ENCODE data around the gene MMD. TPM values are rescaled to one million over a fixed set of nuclear protein-coding genes. Genes with fewer than 3 reads are reported as not detected.

The MMD gene
- total RNA-seq, 1 donor from 2014 or later: 16.0 TPM

DNA sequence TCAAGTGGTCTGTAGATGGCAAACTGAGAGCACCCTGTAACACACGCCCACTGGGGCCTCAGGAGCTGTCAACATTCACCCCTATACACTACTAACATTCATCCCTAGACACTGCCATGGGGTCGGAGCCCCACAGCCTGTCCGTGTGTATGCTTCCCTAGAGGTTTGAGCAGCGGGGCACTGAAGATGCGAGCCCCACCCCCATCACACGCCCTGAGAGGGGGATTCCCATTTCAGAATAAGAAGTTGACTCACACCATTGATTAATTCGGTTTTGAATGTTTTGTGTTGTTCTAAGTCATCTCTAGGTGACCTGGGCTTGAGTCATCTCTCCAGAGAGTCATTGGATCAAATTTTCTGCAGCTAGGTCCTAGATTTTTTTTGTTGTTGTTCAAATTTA is 37.3 kb upstream of the MMD start:
- H3K9me3 ChIP-seq: no peaks in the 10 kb centered on the region
- peaks cover 3% of the 10 kb centered on the region for H3K4me1 ChIP-seq
- ATAC-seq (no peak), DNase-seq (no peak)
- H3K27me3 ChIP-seq: no peaks in the 10 kb centered on the region
- intact Hi-C loops (cut with DNase I): no loop called here
- TF ChIP-seq, protein P1, sequence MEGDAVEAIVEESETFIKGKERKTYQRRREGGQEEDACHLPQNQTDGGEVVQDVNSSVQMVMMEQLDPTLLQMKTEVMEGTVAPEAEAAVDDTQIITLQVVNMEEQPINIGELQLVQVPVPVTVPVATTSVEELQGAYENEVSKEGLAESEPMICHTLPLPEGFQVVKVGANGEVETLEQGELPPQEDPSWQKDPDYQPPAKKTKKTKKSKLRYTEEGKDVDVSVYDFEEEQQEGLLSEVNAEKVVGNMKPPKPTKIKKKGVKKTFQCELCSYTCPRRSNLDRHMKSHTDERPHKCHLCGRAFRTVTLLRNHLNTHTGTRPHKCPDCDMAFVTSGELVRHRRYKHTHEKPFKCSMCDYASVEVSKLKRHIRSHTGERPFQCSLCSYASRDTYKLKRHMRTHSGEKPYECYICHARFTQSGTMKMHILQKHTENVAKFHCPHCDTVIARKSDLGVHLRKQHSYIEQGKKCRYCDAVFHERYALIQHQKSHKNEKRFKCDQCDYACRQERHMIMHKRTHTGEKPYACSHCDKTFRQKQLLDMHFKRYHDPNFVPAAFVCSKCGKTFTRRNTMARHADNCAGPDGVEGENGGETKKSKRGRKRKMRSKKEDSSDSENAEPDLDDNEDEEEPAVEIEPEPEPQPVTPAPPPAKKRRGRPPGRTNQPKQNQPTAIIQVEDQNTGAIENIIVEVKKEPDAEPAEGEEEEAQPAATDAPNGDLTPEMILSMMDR (IDR thresholded peaks at IDR 0.05): no peak
- no peaks in the 10 kb centered on the region for H3K36me3 ChIP-seq
- H3K27ac ChIP-seq: no peak overlapping the region
- no peak overlapping the region for H3K4me3 ChIP-seq

DNA sequence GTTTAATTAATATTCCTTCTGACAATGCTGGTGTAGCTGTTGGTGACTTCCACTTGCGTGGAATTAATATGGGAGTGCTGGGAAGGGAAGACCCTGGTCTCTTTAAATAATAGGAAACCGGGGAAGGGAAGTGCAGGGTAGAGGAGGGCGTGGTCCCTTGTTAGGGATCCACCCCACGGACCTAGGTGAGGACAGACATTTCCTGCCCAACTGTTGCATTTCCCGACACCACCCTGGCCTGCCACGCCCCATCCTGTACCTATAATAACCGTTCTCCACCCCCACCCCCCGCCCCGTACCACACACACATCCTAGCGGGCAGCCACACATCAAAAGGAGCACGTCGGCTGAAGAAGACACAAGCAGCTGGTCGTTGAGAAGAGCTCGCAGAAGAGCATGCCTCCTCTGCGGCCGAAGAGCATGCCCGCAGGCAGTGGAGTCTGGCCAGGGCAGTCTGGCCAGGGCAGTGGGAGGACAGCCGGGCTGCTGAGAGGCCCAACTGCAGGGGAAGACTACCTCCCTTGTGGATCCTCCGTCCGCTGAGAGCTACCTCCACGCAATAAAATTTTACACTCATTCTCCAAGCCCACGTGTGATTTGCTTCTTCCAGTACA is 36.8 kb upstream of the MMD start:
- TF ChIP-seq, protein P1 (IDR thresholded peaks at IDR 0.05): no peak
- Histone ChIP-seq H3K4me1 (peaks cover 3% of the 10 kb centered on the region), H3K27me3 (no peaks in the 10 kb centered on the region), H3K36me3 (no peaks in the 10 kb centered on the region), H3K4me3 (no peak overlapping the region), H3K9me3 (no peaks in the 10 kb centered on the region), H3K27ac (no peak overlapping the region)
- ATAC-seq: no peak
- intact Hi-C loops (cut with DNase I): no loop called here
- no peak for DNase-seq

DNA sequence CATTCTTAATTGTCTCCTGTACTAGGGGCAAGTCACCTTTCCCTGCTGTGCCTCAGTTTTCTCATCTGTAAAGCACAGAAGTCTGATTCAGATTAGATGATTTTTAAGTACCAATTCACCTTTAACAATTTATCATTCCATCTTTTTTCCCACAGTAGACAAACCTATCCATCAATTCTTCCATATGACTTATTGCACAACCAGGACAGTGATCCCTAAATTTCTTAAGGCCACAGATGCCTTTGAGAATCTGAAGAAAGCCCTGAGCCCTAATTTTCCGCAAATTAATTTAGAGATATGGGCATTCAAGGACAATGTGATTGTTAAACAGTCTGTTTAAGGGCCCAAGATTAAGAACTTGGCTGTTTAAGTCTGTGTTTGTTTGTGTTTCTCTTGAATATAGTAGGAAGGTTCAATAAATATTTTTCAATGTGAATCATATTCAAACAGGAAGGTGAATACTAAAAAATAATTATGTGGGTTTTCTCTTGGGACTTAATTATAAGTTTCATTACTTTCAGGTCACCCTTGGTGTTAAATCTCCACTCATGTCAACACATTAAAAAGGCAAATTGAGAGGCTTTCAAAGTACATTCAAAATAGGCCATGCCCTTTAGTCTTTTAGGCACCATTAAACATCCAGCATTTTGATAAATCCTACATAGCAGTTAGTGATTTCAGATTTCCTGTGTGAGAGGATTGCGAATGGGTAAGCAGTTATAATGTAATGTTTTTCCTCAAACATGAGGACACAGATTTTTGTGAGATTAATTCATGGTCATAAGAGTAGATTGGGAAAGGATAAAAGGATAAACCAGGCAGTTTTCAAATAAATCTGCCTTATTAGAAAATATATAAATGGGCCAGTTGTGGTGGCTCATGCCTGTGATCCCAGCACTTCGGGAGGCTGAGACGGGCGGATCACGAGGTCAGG is 34.9 kb upstream of the MMD start:
- H3K27ac ChIP-seq: no peak overlapping the region
- intact Hi-C loops (cut with DNase I): no loop called here
- no peaks in the 10 kb centered on the region for H3K9me3 ChIP-seq
- ATAC-seq (no peak), DNase-seq (no peak)
- TF ChIP-seq, protein P1 (IDR thresholded peaks at IDR 0.05): no peak
- no peaks in the 10 kb centered on the region for H3K36me3 ChIP-seq
- peaks cover 3% of the 10 kb centered on the region for H3K4me1 ChIP-seq
- no peak overlapping the region for H3K4me3 ChIP-seq
- H3K27me3 ChIP-seq: no peaks in the 10 kb centered on the region

DNA sequence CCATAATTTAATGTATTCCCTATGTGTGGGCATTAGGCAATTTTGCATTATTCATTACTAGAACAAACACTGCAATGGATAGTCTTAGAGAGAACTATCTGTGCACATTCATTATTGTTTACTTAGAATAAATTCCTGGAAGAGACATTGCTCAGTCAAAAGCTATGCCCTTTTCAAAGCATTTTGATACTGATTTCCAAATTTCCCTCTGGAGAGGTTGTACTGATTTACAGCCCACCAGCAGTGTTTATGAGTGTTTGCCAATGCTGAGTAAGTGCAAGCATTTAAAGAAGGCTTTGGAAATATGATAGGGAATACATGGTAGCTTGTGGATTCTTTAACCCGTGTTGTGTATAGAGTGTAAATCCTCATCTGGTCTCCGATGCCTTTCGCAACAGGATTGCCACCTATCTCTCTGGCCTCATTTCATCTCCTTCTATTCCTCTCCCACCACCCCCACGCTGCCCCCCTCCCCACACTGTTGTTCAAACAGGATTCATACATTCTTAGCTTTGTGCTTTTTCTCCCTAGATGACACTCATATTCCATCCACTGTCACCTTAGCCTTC is 33.4 kb upstream of the MMD start:
- intact Hi-C loops (cut with DNase I): no loop called here
- Histone ChIP-seq H3K36me3 (no peaks in the 10 kb centered on the region), H3K27ac (no peak overlapping the region), H3K4me3 (no peak overlapping the region), H3K4me1 (peaks cover 11% of the 10 kb centered on the region), H3K27me3 (no peaks in the 10 kb centered on the region), H3K9me3 (no peaks in the 10 kb centered on the region)
- TF ChIP-seq, protein P1 (IDR thresholded peaks at IDR 0.05): no peak
- peak; percentile 18 for ATAC-seq
- DNase-seq: no peak

DNA sequence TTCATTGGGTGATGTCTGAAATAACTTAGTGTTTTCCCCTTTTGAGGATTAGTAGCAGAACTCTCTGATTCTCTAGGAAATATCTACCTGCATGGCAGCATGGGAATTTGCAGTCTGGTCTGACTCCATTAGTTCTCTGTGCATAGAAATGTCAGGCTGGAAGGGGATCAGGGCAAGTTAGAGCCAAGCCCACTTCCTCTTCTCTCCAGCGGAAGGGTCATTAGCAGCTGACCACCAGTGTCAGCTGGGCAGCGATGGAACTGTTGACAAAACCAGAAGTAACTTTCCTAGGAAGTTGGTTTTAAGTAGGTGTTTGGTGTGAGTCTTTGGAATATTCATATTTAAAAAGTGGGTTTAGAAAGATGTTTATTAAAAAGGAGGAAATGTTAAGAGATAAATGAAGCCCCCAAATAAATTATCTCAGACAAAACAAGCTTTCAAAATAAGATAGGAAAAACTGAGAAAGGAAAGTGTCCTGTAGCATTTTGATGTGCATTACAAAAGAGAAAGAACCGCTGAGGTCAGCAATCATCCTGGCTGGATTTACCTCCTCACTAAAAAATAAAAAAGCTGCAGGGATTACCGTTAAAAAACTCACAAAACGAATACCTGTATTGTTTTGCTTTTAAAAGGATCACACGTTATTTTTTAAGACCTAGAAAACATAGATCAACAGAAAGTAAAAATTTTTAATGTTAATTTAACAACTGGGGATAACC is 32.4 kb upstream of the MMD start:
- no peak for DNase-seq
- Histone ChIP-seq H3K9me3 (no peaks in the 10 kb centered on the region), H3K27me3 (no peaks in the 10 kb centered on the region), H3K27ac (no peak overlapping the region), H3K36me3 (no peaks in the 10 kb centered on the region), H3K4me3 (no peak overlapping the region), H3K4me1 (peaks cover 11% of the 10 kb centered on the region)
- intact Hi-C loops (cut with DNase I): no loop called here
- ATAC-seq: peak; percentile 77
- TF ChIP-seq, protein P1 (IDR thresholded peaks at IDR 0.05): no peak

All from upper lobe of right lung (tissue), 1 donor.